NCI-H2171 (cell line): ENCODE data around the gene SLC16A14.
"Not testable (repeated sequence)": the region's sequence is repeated elsewhere in the genome, so short reads cannot be mapped to it uniquely, and the experiment has no call there.

Experiments
- DNase-seq: peaks from one replicate; lab custom pipeline; 2025; lab: John Stamatoyannopoulos, UW

Gene SLC16A14, protein sequence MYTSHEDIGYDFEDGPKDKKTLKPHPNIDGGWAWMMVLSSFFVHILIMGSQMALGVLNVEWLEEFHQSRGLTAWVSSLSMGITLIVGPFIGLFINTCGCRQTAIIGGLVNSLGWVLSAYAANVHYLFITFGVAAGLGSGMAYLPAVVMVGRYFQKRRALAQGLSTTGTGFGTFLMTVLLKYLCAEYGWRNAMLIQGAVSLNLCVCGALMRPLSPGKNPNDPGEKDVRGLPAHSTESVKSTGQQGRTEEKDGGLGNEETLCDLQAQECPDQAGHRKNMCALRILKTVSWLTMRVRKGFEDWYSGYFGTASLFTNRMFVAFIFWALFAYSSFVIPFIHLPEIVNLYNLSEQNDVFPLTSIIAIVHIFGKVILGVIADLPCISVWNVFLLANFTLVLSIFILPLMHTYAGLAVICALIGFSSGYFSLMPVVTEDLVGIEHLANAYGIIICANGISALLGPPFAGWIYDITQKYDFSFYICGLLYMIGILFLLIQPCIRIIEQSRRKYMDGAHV

GRCh38 chr2:230068651-230069055, at the start of gene SLC16A14:
TSS of gene SLC16A14 (minus strand) at chr2:230068924. CDS start at chr2:230059352, 9,572 bp downstream.
- peak; percentile 30 for DNase-seq

DNA sequence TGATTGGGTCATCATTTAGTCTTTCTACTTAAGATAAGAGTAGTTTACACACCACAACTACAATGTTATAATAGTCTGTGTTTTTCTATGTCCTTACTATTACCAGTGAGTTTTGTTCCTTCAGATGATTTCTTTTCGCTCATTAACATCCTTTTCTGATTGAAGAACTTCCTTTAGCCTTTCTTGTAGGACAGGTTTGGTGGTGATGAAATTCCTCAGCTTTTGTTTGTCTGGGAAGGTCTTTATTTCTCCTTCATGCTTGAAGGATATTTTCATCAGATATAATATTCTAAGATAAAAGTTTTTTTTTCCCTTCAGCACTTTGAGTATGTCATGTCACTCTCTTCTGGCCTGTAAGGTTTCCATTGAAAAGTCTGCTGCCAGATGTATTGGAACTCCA, 38.0 kb upstream of the SLC16A14 start:
- no peak for DNase-seq

DNA sequence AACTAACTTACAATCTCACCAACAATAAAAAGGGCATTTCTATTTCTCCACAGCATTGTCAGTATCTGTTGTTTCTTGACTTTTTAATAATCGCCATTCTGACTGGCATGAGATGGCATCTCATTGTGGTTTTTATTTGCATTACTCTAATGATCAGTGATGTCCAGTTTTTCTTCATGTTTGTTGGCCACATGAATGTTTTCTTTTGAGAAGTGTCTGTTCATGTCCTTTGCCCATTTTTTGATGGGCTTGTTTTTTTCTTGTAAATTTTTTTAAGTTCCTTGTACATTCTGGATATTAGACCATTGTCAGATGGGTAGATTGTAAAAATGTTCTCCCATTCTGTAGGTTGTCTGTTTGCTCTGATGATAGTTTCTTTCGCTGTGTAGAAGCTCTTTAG, 33.2 kb upstream of the SLC16A14 start:
- DNase-seq, result not testable (repeated sequence)

DNA sequence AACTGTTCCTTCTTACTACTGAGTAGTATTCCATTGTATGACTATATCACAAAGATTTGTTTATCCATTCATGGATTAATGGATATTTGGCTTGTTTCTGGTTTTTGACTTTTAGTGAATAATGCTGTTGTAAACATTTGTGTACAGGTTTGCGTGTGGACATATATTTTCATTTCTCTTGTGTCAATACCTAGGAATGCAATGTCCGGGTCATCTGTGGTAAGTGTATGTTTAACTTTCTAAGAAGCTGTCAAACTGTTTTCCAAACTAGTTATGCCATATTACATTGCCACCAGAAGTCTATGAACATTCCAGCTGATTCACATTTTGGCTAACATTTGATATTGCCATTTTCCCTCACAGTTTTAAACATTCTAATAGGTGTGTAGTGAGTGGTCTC, 29.1 kb upstream of the SLC16A14 start:
- no peak for DNase-seq

- no peak for DNase-seq
These were observed 28.7 kb upstream of the SLC16A14 start for GRCh38 chr2:230097424-230097823.

GRCh38 chr2:230090967-230091366, 22.2 kb upstream of the SLC16A14 start:
- no peak for DNase-seq

DNA sequence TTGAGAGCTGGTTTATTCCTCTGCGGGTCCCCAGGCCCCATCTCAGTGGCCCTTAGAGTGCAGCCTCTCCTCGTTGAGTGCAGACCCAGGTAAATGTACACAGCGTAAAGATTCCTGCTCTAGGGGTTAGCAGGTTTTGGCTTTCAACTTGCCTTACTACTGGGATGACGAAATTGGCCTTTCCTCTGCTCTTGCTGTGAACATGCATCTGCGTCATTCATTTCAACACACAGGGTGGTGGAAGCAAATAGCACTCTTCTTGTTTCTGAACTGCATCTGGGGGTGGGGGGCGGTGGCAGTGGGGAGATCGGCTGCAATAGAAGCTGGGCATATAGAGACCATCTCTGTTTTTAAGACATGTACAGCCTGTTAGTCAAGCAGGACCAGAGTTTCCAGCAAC, 16.5 kb upstream of the SLC16A14 start:
- DNase-seq, result no peak

DNA sequence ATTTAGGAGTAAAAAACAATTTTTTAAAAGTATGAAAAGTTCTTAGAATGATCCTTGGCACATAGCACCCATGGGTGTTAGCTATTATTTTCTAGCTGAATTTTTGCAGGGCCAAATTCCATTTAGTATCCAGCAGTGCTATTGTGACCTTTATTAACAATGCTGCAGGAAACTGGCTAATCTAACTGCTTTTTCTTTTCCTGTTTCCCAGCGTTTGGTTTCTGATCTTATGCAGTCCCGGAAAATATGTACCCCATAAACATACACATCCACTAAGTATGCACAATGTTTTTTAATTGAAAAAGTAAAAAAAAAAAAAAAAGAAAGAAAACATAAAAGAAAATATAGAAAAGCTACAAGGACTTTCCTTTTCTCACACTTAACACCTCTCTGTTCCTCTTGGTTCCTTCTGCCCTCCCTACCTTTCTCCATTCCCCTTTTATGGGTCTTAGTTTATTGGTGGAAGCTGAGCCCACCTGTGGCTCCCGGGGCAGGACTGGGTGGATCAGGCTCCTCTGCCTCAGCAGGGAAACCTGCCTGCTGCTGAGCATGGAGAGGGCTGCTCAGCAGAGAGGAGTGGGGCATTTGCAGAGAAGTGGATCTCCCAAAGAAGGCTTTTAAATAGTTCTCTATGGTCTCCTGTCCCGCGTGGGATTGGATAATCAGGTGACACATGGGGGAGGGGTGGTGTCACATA, 9.3 kb upstream of the SLC16A14 start:
- DNase-seq, result no peak

GRCh38 chr2:230076819-230077218, 8.1 kb upstream of the SLC16A14 start:
- no peak for DNase-seq

DNA sequence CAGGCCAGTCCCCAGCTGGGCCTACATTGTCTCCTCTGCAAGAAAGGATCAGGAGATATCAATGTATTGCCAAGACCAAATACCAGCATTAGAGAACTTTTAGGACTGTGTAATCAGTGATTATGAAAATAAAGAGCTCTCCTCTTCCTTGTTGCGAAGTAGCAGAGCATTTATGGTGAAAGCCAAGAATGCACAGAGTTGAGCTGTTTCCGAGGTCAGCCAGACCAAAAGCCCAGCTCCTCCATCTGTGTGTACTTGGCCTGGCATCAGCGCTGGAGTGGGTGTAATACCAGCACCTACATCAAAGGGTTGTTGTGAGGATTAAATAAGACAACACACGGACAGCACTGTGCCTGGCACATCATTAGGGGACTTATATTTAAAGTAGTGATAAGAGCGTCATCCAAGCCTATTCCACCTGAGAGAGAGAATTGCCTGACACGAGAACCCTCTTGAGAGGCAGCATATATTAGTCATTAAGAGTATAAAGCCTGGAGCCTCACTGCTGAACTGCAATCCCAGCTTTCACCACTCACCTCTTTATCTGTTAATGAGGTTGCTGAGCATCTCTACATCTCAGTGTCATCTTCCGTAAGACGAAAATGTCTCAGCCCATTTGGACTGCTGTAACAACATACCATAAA, 7.4 kb upstream of the SLC16A14 start:
- no peak for DNase-seq

- no peak for DNase-seq
These were observed 2.7 kb upstream of the SLC16A14 start for GRCh38 chr2:230071421-230071820.

GRCh38 chr2:230069402-230069801, 678 bp upstream of the SLC16A14 start:
- no peak for DNase-seq

DNA sequence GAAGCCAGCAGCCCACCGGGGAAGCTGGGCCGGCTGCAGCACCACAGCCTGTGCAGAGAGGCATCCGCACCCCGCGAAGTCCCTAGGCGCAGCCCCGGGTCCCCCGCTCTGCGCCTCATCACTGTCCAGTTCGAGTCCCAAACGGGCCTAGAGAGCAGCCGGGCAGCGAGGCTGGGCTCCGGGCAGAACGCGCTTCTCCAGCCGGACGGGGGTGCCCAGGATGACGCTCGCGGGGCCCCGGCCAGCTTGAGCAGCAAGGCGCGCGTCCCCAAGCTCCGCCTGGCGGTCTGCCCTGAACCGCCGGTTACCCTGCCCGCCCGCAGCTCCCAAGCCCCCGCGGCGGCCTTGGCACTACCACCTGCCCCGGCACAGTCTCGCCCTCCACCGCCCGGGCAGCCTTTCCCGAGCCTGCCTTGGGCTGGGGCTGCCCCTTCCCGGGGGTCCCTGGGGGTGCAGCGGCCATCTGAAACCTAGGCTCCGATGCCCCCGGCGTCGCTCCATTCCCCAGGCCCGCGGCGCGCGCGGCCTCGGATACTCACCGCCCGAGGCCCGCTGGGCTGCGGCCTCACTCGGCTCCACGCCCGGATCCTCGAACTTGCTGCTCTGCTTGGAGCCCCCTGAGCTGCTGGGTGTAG, 591 bp downstream of the SLC16A14 start:
- DNase-seq, result peak; percentile 13

DNA sequence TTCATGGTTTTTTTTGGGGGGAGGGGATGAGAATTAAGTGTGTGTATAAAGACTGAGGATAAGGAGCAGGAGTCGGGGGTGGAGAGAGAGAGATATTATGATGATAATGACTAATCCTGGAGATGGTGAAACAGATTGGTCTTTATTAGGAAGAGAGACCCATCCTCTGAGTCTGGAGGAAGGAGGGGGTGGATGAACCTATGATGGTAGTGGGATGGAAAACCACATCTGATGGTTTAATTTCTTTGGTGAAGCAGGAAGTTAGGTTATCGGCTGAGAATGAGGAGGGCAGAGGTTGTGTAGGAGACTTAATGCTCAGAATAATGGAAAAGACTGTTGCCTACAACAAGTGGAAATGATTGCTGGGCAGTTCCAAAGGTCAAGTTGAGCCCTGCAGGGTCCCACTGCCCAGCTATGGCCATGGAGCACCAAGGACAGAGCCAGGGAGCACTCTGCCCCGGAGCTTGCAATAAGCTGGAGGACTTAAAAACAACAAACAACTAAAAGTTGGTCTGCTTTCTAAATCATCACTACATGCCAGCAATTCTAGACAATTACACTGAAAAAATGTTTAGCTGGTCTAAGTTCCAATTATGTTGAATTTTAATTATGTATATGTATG, 7.9 kb downstream of the SLC16A14 start:
- DNase-seq, result no peak

DNA sequence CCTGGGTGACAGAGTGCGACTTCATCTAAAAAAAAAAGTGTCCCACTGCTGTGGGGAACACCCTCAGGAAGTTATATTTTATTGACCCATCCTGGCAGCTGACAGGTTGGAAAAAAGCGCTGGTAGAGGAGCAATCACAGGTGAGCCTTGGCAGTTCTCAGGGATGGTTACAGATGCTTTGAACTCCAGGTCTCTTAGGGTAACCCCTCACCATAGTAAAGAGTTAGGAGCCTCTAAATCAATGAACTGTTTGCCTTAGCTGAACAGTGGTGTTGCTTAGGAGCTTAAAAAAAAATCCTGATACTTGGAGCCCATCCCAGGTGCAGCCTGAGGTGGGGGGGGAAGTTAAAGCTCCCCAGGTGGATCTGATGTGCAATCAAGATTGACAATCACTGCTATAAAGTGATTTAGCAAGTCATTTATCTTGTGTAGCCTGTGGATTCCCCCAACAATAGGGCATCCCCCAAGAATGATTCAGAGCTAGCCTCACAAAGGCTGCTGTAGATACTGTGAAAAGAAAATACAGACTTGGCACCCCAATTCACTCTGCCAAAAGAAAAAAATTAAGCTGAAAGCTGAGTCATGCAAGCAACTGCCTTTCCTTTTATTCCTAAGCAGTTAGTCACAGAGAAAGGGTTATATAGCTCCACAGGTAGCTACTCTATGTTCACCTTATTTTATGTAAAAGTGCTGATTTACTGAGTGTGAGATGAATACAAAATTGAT, 14.8 kb downstream of the SLC16A14 start:
- DNase-seq, result no peak

GRCh38 chr2:230052299-230052698, 16.4 kb downstream of the SLC16A14 start:
- no peak for DNase-seq

DNA sequence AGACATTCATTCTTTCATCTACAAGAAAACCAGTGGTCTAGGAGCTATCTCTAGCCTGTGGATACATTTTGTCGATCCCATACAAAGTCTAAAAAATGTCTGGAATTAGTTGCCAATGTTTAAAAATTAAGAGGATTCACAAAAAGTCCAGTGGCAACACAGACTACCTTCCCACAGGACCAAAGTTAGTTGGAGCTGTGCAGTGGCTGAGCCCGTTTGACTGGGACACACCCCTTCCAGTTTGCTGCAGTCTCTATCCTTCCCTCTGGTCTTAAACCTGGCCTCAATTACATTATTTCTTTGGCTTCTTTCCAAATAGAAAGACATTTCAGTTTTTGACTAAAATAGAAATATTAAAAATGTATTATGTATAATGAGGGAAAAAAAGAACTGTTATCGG, 18.6 kb downstream of the SLC16A14 start:
- DNase-seq, result no peak

DNA sequence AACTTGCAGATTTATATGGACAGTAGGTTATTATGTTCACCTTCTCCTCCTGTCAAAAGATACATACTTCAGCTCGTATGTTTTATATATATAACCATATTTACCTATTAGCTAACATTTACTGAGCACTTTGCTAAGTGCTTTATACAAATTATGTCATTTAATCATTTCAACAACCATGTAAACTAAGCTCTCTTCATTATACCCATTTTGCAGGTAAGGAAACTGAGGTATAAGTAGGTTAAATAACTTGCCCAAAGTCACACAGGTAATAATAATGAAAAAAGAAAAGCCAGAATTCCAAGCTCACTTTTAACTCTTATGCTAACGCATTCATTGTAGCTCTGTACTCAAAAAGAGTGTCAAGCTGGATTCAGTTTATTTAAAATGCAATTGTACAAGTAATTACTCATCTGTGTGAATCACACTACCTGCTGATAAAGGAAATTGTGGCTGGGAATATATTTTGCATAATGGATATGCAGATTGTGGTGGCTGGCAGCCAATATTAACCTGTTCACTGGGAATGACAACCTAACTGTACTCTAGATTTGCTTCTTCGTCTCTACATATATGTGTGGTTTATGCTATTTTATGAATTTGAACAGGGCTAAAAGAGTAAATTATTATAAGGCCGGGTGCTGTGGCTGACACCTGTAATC, 20.6 kb downstream of the SLC16A14 start:
- no peak for DNase-seq

- DNase-seq, result no peak
These were observed 22.2 kb downstream of the SLC16A14 start for GRCh38 chr2:230046491-230046890.

DNA sequence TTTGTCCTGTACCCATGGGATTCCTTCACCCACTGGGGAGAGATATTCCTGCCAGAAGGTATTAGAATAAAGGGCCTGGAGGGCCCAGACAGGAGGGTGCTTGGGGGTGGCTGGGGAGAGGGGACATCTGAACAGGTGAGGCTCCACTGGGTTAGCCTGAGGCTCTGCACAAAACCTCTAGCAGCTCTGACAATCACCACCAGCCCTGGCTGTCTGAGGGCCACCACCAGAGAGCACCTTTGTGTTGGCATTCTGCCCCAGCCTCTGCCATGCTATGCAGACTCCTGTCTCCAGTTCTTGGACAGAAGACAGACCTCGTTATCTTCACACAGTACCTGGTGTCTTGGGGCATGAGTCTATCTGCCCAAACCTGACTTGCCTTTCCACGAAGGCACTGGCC, 25.3 kb downstream of the SLC16A14 start:
- DNase-seq, result no peak

- no peak for DNase-seq
These were observed 25.7 kb downstream of the SLC16A14 start for GRCh38 chr2:230043025-230043424.
